Stimulated activated CD4-positive, alpha-beta T cell treated with anti-CD3 and anti-CD28 coated beads, Interleukin-2, amount 100 ng/mL, for 4 hours (primary cell): ENCODE data around the gene CHCHD1.
"Not testable (repeated sequence)": the region's sequence is repeated elsewhere in the genome, so short reads cannot be mapped to it uniquely, and the experiment has no call there.

Experiments used
- DNase-seq: peaks from one replicate; pipeline ENCODE4 v3.0.0-alpha.2; 2020; ENCODE audit warnings: low read depth

CHCHD1 gene

GRCh38 chr10:73793456-73793855, 11.6 kb downstream of the CHCHD1 start:
- no peak for DNase-seq

DNA sequence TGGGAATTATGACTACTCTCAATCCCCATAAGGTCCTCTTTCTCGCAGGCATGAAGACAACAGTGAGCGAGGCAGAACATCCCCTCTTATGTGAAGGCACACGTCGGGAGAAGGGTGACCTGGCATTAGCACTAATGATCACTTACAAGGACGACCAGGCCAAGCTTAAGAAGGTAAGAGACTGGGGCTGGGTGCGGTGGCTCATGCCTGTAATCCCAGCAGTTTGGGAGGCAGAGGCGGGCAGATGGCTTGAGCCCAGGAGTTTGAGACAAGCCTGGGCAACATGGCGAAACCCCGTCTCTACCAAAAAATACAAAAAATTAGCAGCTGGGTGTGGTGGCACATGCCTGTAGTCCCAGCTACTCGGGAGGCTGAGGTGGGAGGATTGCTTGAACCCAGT, 13.6 kb downstream of the CHCHD1 start:
- DNase-seq: not testable (repeated sequence)

- DNase-seq: not testable (repeated sequence)
These were observed 14.2 kb downstream of the CHCHD1 start for GRCh38 chr10:73796035-73796434.

- DNase-seq: no peak
These were observed 14.9 kb downstream of the CHCHD1 start for GRCh38 chr10:73796766-73797165.

DNA sequence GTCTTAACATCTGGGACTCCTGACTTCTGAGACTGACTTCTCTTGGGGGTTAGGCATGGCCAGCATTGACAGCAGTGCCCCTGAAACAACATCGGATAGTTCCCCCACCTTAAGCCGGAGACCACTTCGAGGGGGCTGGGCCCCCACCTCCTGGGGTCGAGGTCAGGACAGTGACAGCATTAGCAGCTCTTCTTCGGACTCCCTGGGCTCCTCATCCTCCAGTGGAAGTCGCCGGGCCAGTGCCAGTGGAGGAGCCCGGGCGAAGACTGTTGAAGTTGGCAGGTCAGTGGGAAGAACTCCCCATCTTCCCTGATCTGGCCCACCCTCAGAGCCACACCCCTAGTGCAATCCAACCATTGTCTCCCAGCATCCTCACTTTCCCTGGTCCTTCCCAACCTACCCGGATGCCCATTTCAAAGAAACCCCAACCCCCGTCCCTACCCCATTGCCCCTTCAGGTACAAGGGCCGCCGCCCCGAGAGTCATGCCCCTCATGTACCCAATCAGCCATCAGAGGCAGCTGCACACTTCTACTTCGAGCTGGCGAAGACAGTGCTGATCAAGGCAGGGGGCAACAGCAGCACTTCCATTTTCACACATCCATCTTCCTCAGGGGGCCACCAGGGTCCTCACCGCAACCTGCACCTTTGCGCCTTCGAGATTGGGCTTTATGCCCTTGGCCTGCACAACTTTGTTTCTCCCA, 15.6 kb downstream of the CHCHD1 start:
- no peak for DNase-seq

DNA sequence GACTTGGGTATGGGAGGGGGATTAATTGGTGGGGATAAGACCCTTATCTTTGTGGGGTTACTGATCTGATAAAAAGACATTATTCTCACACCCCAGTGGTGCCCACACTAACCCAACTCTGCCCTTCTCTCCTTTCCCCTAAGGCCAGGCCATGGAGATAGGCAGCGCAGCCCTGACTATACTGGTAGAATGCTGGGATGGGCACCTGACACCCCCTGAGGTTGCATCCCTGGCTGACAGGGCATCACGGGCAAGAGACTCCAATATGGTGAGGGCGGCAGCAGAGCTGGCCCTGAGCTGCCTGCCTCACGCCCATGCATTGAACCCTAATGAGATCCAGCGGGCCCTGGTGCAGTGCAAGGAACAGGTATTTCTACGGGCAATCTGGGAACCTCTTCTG, 16.2 kb downstream of the CHCHD1 start:
- no peak for DNase-seq

- no peak for DNase-seq
These were observed 17.2 kb downstream of the CHCHD1 start for GRCh38 chr10:73798927-73799560.

GRCh38 chr10:73799899-73800559, 18.2 kb downstream of the CHCHD1 start:
- DNase-seq: no peak

DNA sequence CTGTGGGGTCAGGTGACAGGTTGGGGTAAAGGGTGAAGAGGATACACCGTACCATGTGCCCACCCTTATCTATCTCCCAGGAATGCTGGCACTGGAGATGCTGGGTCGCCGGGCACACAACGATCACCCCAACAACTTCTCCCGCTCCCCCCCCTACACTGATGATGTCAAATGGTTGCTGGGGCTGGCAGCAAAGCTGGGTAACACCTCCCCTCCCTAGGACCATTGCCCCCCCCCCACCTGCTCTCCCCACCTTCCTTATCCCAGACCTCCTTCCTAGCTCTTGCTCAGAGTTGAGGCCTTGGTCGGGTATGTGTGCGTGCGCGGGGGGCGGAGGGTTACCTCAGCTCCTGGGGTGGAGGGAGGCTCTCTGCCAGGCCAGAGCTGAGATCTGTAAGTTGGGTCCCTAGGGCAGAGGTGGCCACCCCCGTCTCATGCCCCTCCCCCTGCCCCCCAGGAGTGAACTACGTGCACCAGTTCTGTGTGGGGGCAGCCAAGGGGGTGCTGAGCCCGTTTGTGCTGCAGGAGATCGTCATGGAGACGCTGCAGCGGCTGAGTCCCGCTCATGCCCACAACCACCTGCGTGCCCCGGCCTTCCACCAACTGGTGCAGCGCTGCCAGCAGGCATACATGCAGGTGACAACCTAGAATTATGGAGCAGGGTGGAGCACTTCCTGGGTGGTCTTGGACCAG, 18.9 kb downstream of the CHCHD1 start:
- DNase-seq: no peak

- no peak for DNase-seq
These were observed 19.4 kb downstream of the CHCHD1 start for GRCh38 chr10:73801253-73801590.

- no peak for DNase-seq
These were observed 20.6 kb downstream of the CHCHD1 start for GRCh38 chr10:73802276-73802991.

DNA sequence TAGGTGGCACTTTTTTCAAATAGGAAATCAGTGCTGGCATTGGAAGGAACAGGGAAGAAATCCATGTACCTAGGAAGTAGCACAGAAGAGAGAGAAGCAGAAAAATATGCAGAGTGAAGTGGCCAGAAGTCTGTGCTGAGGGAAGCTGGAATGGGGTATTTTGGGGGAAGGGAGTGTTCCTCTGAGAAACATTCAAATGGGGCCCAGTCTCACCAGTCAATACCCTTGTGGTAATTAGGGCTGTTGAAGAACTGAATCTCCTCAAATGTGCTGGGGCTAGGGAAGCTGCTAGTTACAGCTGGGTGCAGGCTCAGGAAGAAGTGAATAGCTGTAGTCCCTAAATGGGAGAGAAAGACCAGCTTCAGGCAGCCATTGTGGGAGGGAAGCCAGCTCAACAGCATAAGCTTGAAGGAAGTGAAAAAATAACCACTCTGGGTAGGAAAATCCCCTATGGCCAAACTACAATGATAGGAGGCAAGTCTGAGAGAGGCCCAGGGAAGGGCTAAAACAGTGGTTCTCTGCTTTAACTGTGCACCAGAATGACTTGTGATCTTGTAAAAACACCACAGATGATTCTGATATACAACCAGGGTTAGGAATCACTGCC, 21.9 kb downstream of the CHCHD1 start:
- DNase-seq: no peak

- DNase-seq: no peak
These were observed 24.5 kb downstream of the CHCHD1 start for GRCh38 chr10:73806176-73806950.

DNA sequence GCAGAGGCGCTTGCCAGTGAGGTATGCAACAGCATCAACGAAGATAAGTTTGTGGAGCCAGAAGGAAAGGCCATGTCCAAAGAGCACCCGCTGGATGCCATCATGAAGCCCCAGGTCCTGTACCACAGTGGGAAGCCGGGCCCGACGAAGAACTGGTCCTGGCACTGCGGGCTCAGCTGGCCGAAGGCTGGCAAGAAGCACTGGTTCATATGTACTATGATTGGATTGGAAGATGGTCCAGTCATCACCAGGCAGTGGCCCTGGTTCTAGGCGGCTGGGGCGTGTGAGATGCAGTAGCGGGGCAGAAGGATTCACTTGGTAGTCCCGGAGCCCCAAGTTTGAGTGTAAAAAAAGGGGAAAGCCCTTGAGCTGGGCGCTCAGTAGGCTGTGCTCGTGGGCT, 25.6 kb downstream of the CHCHD1 start:
- no peak for DNase-seq

DNA sequence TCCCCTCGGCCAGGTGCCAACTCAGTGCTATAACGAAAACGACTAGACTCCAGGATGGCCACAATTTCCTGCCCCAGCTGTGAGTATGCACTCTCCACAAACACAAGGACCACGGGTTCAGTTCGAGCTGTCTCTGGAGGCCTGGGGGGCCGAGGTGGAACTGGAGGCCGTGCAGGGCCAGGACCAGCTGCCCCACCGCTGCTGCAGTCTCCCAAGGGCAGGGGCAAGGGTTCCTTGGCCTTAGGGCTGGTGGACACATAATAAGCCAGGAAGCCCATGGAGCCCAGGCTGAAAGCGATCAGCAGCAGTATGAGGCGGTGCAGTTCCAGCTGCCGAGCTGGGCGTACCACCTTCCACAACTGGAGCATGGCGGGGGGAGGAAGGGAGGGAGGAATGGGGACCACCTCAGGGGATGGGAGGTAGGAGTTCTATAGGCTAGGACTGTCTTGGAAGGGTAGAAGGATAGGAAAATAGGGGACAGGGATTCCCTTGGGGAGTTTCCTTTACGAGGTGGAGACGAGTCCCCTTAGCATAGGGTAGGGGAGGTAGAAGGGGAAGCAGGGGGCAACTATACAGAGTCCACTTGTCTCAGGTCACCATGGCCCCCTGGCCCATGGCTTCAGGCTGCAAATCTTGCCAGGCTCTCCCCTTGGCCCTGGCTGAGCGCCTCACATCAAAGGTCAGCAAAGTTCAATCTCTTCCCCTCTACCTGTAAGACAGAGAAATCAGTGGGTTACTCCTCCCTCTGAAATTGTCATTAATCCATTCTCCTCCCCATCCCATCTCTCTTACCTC, 26.4 kb downstream of the CHCHD1 start:
- no peak for DNase-seq

GRCh38 chr10:73809061-73809818, 27.4 kb downstream of the CHCHD1 start:
- no peak for DNase-seq

DNA sequence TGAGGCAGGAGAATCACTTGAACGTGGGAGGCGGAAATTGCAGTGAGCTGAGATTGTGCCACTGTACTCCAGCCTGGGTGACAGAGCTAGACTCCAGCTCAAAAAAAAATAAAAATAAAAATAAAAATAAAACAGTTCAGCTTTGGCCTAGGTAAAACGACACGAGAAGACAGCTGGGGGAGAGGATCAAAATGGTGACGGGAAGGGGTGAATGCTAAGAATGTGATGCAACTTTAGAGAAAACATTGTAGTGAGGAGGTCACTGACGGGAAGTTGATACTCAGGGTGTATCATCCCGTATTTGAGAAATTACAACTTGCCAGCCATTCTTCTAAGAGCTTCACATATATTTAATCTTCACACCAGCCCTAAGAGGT, 28.5 kb downstream of the CHCHD1 start:
- DNase-seq: no peak

GRCh38 chr10:73810735-73811465, 29.1 kb downstream of the CHCHD1 start:
- DNase-seq: peak; percentile 29

DNA sequence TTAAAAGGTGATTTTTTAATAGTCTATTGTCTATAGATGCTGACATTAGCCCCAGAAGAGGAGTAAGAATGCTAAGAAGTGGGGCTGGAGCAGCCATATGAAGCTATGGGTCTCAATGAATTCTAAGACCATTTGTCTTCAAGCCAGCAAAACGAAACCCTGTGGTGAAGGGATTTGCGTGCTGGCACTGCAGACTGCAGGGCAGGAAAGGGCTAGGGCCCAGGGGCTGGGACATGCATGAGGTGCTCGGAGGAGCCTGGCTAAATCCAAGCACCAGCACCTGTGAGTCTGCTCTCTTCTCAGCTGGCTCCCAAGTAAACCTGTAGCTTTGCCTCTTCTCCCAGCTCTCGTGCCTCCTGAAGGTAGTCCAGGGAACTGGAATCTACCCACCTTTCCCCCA, 30.8 kb downstream of the CHCHD1 start:
- DNase-seq: no peak
